Measurements from ENCODE around the gene PALM. TPM values are rescaled to one million over a fixed set of nuclear protein-coding genes. Genes with fewer than 3 reads are reported as not detected.

The PALM gene
- total and polyA plus RNA-seq, 10 of the 15 experiments (the other 5 are each of a cell fraction or from before 2014, with no cell fraction given) = 0.09 to 0.95 (median 0.23) TPM; not detected in 2

DNA sequence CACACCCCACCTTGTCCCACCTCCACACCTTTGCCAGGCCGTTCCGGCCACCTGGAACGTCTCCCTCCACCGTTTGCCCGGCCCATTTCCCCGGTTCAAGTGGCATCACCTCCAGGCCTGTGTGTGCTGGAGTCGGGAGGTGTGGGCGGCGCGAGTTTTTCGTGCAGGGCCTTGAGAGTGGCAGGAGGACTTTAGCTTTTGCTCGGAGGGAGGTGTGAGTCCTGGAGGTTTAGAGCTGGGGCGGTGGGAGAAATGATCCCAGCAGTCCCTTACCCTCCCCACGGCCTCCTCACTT, 4.3 kb upstream of the PALM start:
- ChIA-PET RAD21 (ENCODE audit: unreplicated experiment) (no interaction called here), POLR2A (no interaction called here), CTCF (interaction anchor here (1.8 kb wide), 1 partner anchor 25 kb away, joined by 4 read pairs; no protein-coding TSS in a partner anchor), SMC1A (ENCODE audit: uncharacterized antibody, unreplicated experiment) (no interaction called here)
- H3K27me3 ChIP-seq (replicated peaks in 1 of 2; ENCODE audit: control insufficient read depth in 2 of 2, insufficient read depth in 2 of 2, low read length in 1 of 2) = peaks cover 0 to 2% of the 10 kb centered on the region in 2 experiments; a peak in 2 of 4 replicates
- TF ChIP-seq, protein P1, sequence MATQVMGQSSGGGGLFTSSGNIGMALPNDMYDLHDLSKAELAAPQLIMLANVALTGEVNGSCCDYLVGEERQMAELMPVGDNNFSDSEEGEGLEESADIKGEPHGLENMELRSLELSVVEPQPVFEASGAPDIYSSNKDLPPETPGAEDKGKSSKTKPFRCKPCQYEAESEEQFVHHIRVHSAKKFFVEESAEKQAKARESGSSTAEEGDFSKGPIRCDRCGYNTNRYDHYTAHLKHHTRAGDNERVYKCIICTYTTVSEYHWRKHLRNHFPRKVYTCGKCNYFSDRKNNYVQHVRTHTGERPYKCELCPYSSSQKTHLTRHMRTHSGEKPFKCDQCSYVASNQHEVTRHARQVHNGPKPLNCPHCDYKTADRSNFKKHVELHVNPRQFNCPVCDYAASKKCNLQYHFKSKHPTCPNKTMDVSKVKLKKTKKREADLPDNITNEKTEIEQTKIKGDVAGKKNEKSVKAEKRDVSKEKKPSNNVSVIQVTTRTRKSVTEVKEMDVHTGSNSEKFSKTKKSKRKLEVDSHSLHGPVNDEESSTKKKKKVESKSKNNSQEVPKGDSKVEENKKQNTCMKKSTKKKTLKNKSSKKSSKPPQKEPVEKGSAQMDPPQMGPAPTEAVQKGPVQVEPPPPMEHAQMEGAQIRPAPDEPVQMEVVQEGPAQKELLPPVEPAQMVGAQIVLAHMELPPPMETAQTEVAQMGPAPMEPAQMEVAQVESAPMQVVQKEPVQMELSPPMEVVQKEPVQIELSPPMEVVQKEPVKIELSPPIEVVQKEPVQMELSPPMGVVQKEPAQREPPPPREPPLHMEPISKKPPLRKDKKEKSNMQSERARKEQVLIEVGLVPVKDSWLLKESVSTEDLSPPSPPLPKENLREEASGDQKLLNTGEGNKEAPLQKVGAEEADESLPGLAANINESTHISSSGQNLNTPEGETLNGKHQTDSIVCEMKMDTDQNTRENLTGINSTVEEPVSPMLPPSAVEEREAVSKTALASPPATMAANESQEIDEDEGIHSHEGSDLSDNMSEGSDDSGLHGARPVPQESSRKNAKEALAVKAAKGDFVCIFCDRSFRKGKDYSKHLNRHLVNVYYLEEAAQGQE (IDR thresholded peaks at IDR 0.05; ENCODE audit: low read depth, low read length) = no peak
- no peak for TF ChIP-seq STAT1 (conservative IDR thresholded peaks at IDR 0.05)
- no peak for TF ChIP-seq ELK1 (IDR thresholded peaks at IDR 0.05; ENCODE audit: low read depth, low read length)
- TF ChIP-seq JUNB (IDR thresholded peaks at IDR 0.05) = no peak
- TF ChIP-seq HDAC6 (IDR thresholded peaks at IDR 0.05; ENCODE audit: unreplicated experiment) = no peak
- TF ChIP-seq NBN (IDR thresholded peaks at IDR 0.05) = no peak
- TF ChIP-seq TCF12 (IDR thresholded peaks at IDR 0.05; ENCODE audit: low read depth, low read length) = no peak
- H3K9ac ChIP-seq (ENCODE audit: control insufficient read depth, insufficient read depth, low read length) = no peak overlapping the region
- H3K79me2 ChIP-seq (ENCODE audit: control insufficient read depth, insufficient read depth, low read length) = no peaks in the 10 kb centered on the region
- intact Hi-C loops (cut with micrococcal nuclease; ENCODE audit: unreplicated experiment) = no loop called here
- DNase-seq (ENCODE audit: low read depth, low spot score) (no peak), FAIRE-seq (no peak), ATAC-seq (no peak)
- no peaks in the 10 kb centered on the region for H3K36me3 ChIP-seq (ENCODE audit: control insufficient read depth in 2 of 2, insufficient read depth in 2 of 2, low read length in 1 of 2)
- in situ Hi-C loops (cut with MboI) = no loop called here
- no peaks in the 10 kb centered on the region; the same call in 2 of the 3 replicates for H3K9me3 ChIP-seq (replicated peaks; ENCODE audit: control insufficient read depth, insufficient read depth, low read length)
- H3K4me2 ChIP-seq (ENCODE audit: control insufficient read depth, insufficient read depth) = no peak overlapping the region
- H2AFZ ChIP-seq (ENCODE audit: control insufficient read depth, low read depth, low read length) = no peak overlapping the region; the same call in 1 of the 2 replicates
- WGBS (ENCODE audit: insufficient coverage, insufficient replicate concordance, low lambda C conversion rate, missing lambda C conversion rate) = 20% methylated on average over 14 of the region's 14 CpGs
- no peak overlapping the region for H3K27ac ChIP-seq (ENCODE audit: control insufficient read depth, insufficient read depth)
- no TSS peak for BruUV-seq (replicated peaks)
- H4K20me1 ChIP-seq (ENCODE audit: control insufficient read depth, insufficient read depth) = no peaks in the 10 kb centered on the region
- no peak overlapping the region for H3K4me3 ChIP-seq
- H3K4me1 ChIP-seq (ENCODE audit: control insufficient read depth, insufficient read depth, low read length) = no peaks in the 10 kb centered on the region
